NOMO-1 treated with DMSO at 0.1 percent for 48 hours (cell line): Measurements from ENCODE around the gene POLR2H.
A peak's percentile ranks its signal among the peaks of the same experiment; 100 is the strongest.

Experiments
- DNase-seq: peaks from one replicate; lab custom pipeline; 2025; ENCODE audit not compliant: unreplicated experiment; lab: John Stamatoyannopoulos, UW

Gene POLR2H

DNA sequence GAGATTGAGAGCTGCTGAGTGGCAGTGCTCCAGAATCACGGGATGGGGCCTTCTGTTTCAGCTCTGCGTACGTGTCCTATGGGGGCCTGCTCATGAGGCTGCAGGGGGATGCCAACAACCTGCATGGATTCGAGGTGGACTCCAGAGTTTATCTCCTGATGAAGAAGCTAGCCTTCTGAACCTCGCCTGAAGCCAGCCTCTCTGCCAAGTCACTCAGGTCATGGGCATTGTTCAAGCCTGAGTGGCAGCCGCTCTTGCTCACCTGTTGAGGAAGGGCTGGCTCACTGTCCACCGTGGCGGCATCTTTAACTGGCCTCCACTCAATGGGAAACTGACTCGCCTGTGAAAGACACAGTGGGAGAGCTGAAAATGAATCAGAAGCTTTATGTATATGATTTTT is 6.6 kb downstream of the POLR2H start:
- DNase-seq, result no peak

DNA sequence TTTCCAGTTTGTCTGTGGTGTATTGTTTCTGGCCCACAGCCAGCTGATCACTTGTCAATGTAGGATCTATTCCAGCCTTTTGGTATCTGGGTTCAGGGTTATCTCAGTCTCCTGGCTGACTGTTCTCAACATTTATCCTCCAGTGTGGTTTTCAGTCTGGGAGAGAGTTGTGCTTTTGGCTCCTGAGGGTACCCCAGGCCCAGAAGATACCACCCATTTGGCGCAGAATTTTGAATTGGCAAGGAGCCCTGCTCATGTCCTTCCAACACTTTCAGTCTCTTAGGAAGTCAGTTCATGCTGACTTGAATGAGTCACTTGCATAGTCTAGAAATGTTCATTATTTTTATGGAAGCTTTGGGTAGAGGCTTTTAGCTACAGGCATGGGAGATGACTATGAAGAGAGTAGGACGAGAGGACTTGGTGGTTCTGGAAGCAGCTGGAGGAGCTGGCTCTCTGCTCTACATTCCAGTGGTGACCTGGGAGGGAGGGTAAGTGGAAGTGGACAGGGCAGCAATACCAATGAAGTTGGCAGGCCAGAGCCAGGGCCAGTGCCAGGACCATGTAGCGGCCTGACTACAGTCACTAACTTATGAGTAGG is 7.2 kb downstream of the POLR2H start:
- DNase-seq, result no peak

GRCh38 chr3:184371570-184372018 is 10.1 kb downstream of the POLR2H start:
- peak; percentile 89 for DNase-seq

- no peak for DNase-seq
These were observed 10.8 kb downstream of the POLR2H start for GRCh38 chr3:184372296-184372821.

DNA sequence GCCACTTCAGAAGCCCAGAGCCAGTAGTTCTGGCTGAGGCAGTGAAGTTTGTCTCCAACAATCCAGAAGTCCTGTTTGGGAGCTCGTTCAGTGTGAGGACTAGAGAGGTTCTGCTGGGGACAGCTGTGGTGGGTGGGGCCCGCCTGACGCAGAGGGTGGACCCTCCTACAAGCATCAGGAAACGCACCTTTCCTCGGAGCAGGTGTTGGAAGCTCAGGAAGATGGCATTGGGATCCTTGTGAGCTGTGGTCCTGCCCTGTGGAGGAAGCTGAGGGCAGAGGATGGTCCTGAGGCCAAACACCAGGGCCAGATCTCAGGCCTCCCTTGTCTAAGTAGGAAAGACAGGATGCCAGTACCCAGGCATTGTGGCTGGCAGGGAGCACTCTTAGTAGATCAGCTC is 11.4 kb downstream of the POLR2H start:
- no peak for DNase-seq

DNA sequence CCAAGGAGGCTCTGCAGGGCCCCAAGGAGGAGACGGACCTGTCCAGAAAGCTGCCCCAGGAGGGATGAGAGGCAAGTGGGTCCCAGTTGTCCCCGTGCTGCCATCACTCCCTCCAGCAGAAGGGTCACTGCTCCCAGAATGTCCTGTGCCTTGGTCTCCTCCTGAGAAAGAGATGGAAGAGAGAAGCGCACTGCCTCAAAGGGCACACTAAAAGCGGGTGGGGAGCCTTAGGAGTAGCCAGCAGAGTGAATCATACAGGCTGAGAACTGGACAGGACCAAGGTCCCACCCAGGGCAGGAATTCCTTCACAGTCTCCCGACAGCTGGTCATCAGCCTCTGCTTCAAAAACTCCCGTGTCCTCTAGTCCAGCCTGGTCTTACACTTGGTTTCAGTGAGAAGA is 11.9 kb downstream of the POLR2H start:
- DNase-seq, result no peak

- no peak for DNase-seq
These were observed 14.4 kb downstream of the POLR2H start for GRCh38 chr3:184375747-184376461.

- DNase-seq, result no peak
These were observed 15.9 kb downstream of the POLR2H start for GRCh38 chr3:184377374-184377773.

DNA sequence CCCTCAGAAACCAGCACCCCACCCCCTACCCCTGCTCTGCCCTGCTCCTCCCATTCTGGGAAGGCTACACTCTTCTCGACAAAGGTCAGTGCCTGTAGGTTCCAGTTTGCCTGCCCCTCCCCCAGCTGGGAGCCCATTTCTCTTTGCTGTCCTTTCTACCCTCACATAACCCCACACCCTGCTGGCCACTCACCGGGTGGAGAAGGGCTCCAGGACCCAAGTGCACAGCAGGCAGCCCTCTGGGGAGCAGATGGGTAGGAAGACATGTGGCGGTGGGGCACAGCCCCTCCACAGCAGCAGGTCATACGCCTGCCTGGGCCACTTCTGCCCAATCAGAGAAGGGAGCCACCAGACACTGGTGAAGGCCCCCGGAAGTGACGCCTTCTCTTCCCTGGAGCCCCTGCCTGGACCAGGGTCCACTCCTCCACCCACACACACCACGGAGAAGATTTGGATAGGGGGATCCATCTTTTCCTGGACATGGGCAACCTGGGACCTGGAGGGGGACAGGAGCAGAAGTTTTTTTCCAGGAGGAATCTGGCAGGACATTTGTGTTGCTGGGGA is 16.5 kb downstream of the POLR2H start, which contains the start of gene THPO:
Gene THPO (minus strand): TSS at position 326 of the 564 bp plus-strand sequence. CDS start 1,948 bp downstream, outside the sequence.
- no peak for DNase-seq

GRCh38 chr3:184378651-184379357 is 17.3 kb downstream of the POLR2H start:
- no peak for DNase-seq

DNA sequence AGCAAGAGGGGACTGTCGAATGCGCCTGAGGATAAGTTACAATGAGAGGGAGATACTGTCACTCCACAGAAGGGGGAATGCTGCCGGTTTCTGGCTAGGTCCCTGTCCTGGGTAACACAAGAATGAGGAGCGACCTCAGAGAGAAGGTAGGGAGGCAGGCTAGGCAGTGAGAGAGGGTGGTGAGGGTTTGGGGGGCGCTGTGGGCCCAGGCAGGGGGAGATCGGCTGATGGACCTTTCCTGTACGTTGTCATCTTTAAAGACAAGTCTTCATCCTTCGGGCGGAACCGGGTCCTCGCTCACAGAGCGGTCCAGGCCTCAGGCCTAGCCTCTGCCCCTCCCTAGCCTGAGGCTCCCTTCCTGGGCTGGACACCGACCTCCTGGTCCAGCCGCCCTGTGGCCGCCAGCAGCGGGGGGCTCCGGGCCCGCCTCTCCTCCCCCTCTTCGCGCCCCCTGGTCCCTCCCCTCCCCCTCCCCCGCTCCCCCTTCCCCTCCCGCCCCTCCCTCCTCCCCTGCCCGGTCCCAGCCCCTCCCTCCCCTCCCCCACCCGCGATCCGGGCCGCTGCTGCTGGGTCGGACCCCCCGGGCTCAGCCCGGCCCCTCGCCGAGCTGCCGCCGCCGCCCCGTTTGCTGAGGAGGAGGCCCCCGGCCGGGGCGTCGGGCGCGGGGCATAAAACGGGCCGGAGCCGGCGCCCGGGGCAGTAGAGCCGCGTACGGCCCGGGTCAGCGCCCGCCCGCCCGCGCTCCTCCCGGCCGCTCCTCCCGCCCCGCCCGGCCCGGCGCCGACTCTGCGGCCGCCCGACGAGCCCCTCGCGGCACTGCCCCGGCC is 18.1 kb downstream of the POLR2H start, which contains the start of gene CHRD:
Gene CHRD (plus strand): TSS at position 697 of the 827 bp plus-strand sequence. CDS start 265 bp downstream, outside the sequence.
- no peak for DNase-seq

GRCh38 chr3:184380185-184380626 is 18.7 kb downstream of the POLR2H start:
- DNase-seq, result no peak

GRCh38 chr3:184380627-184381260 is 19.2 kb downstream of the POLR2H start:
- DNase-seq, result no peak

GRCh38 chr3:184381261-184382224 is 20.0 kb downstream of the POLR2H start:
- peak; percentile 50 for DNase-seq

GRCh38 chr3:184382326-184383032 is 21.0 kb downstream of the POLR2H start:
- DNase-seq, result no peak

- DNase-seq, result no peak
These were observed 21.7 kb downstream of the POLR2H start for GRCh38 chr3:184383033-184383740.

GRCh38 chr3:184384342-184384741 is 22.8 kb downstream of the POLR2H start:
- DNase-seq, result no peak
